NCI-H1417 treated with DMSO at 0.1 percent for 48 hours (cell line): ENCODE measurements around the gene TSPOAP1.

Source experiments
- DNase-seq: peaks from one replicate; lab custom pipeline; 2025; lab: John Stamatoyannopoulos, UW

The TSPOAP1 gene

DNA sequence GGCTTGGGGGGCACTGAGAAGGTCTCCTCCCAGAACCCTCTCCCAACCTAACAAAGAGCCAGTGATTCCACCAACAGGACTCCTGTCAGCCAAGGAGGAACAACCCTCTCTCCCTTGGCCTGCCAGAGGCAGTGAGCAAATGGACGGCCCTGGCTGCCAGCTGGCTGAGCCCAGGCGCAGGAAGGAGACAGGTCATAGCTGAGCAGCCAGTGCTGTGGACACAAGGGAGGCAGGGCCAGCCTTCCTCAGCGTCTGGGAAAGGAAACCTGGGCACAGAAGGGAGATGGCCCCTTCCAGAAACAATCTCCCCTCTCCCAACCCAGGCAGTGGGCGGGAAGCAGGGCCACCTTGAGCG, 50.0 kb downstream of the TSPOAP1 start:
- DNase-seq: no peak

DNA sequence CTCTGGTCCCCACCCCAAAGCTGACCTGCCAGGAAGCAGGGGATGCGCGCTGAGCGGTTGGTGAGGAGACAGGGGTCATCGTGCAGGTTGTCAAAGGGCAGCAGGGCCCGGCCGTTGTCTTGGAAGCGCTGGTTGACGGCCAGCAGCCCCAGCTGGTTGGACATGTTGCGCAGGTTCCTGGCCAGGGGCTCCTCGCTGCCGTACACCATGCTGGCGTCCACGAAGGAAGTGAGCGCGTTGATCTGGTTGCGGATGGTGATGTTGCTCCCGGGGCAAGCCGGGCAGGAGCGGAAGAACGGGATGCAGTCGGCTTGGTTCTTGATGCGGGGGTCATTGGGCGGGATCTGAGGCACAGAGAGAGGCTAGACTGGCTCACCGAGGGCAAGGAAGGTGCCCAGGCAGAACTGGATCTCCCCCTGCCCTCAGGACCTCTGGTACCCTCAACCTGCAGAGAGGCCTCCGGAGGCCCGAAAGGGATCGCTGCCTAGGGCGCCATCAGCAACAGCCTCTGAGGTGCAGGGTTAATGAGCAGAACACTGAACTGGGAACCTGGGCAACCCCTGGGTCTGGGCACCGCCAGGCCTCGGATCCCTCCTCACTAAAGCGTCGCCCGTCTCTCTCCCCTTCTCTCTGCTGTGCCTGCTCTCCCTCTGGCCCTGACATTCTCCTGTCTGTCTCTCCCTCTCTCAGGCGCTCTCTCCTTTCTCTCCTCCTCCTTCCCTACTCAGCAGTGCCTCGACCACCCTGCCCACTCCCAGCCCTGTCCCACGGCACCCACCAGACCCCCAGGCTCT, 50.6 kb downstream of the TSPOAP1 start:
- no peak for DNase-seq

- DNase-seq: no peak
These were observed 51.3 kb downstream of the TSPOAP1 start for GRCh38 chr17:58277107-58277801.

- DNase-seq: no peak
These were observed 52.2 kb downstream of the TSPOAP1 start for GRCh38 chr17:58276423-58276822.

DNA sequence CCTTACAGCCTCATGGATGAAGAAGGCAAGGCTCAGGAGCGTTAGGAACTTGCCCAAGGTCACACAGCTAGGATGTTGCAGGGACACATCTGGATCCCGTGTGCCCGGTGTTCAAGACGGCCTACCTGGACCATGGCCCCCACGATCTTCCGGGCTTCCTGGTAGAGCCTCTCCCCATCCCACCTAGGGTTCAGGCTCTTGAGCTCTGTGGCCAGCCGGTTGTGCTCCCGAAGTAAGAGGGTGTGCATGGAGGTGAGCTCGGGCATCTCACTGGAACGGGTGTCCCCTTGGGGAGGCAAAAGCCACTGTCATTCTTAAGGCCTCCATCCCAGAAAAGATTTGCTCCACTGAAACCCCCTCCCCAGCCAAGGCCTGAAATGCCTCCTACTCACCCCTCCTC, 53.2 kb downstream of the TSPOAP1 start:
- no peak for DNase-seq

GRCh38 chr17:58273453-58274104, 55.0 kb downstream of the TSPOAP1 start:
- DNase-seq: no peak

DNA sequence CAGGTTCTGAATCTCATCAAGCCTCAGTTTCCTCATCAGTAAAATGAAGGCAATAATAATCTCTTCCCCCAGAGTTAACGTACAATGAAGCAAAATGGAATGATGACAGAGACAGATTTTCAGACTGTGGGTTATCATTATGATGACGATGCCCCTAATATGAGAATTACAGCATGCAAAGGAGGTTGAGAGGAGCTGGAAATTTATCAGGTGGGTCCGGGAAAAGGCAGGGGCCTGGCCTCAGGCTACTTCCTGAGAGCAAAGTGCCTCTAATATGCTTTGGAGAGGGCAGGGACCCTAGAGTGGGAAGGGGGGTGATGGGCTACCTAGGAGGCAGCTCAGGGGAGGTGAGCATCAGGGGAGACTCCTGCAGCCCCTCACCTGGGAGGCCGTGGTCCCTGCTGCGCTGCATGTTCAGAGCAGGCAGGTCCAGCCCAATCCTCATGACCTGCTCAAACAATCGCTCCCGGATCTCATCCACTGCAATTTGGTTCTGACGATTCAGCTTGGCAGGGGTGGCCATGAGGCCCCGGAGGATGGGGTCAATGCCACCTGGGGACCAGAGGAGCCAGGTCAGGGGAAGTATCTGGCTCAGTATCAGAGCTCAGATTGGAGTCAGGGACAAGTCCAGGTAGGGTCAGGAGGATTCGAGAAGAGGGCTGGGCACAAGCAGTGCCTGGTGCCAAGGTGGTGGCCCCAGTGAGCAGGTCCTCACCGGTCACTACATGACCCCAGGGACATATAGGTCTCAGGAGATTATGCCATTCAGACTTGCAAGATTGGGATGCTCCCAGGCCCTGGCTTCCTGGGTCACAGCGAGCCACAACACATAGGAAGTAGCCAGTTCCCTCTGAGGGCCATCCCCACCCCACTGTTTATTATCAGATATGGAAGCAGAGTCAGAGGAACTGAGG, 56.0 kb downstream of the TSPOAP1 start:
- no peak for DNase-seq

DNA sequence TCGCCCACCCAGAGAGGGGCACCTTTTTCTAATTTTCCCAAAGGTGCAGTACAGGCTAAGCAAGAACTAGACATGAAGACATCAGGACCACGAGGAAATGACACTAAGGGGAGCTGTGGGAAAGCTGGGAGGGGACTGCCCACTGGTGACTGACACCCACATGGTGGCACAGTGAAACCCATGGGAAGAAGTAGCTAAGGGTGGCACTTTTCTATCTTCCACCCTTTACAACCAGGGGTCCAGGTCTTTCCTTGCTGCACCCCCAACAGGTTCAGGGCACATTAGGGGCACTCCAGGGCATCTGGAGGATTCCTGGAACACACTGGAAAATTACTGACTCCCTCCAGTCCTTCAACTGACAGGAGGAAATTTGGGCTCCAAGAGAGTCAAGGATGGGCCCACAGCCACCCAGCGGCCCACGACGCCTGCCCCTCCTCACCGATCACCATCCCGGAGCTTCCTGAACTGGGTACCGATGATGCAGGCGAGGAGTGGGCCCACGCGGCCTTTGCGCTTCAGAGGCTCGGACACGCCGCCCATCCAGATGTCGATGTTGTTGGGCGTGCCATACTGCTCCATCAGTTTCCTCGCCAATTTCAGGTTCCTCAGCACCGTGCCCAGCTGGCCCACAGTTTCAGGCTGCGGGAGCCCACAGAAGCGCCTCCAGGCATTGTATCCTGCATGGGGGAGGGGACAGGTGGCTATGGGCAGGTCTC, 57.2 kb downstream of the TSPOAP1 start:
- DNase-seq: no peak

DNA sequence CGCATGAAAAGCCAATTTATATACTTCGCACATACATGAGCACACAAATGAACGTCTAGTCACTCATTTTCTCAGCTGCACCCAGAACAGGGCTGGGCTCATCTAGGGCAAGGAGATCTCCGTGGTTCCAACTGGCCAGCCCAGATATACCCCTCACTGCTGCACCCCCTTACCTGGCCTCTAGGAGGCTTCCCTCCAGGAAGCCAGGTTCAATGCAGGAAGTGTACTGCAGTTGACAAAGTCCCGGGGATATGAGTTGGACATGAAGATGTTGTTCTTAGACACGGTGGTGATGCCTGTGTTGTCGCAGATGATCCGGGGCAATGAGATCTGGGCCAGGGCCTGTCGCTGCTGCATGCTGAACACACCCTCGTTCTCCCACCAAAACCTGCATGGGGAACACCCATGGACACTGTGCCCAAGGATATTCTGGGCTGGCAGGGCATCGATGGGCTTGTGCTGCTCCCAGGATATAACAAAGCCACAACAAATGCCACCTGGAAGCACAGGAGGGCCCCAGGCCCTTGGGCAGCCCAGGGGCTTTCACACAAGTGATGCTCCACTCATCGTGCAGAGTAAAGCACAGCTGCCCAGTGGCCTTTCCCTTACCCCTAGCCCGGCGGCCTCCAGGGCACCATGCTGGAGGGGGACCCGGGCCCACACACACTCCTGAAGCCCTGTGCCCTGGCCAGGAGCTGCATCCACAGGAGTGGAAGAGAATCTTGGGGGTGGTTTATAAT, 57.9 kb downstream of the TSPOAP1 start:
- no peak for DNase-seq

GRCh38 chr17:58269557-58270291, 58.9 kb downstream of the TSPOAP1 start:
- DNase-seq: no peak

DNA sequence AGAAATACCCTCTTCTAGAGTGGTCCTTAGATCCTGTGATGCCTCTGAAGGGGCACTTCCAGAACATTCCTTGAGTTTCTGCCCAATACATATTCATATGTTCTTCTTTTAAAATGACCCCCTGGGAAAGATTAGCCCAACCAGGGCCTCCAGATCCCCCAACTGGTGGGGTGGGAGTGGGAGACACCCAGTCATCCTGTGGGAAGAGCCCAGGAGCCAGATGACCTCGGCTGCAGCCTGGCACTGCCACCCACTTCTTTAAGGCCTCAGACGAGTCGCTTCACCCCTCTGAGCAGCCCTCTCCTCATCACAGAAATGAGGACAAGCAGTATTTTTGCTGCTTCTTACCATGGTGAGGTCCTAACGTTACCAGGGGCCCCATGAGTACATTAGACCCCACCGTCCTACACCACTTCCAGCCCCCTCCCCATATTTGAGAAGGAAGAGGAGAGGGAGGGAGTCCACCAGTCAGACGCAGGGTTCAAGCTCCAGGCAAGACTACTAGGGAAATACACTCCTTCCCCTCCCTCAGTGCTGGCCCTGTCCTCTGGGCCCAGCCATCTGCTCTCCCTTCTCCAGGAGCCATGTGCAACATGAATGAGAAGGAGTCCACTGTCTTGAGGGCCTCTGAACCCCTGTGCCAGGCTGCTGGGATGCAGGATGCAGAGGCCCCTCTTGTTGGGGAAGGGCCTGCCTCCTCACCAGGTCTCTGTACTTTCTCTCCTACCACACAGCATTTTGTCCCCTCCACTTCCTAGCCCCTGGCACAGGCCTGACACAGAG, 59.6 kb downstream of the TSPOAP1 start:
- DNase-seq: no peak

- no peak for DNase-seq
These were observed 60.3 kb downstream of the TSPOAP1 start for GRCh38 chr17:58268326-58268725.

GRCh38 chr17:58267347-58268324, 61.0 kb downstream of the TSPOAP1 start:
- DNase-seq: no peak

DNA sequence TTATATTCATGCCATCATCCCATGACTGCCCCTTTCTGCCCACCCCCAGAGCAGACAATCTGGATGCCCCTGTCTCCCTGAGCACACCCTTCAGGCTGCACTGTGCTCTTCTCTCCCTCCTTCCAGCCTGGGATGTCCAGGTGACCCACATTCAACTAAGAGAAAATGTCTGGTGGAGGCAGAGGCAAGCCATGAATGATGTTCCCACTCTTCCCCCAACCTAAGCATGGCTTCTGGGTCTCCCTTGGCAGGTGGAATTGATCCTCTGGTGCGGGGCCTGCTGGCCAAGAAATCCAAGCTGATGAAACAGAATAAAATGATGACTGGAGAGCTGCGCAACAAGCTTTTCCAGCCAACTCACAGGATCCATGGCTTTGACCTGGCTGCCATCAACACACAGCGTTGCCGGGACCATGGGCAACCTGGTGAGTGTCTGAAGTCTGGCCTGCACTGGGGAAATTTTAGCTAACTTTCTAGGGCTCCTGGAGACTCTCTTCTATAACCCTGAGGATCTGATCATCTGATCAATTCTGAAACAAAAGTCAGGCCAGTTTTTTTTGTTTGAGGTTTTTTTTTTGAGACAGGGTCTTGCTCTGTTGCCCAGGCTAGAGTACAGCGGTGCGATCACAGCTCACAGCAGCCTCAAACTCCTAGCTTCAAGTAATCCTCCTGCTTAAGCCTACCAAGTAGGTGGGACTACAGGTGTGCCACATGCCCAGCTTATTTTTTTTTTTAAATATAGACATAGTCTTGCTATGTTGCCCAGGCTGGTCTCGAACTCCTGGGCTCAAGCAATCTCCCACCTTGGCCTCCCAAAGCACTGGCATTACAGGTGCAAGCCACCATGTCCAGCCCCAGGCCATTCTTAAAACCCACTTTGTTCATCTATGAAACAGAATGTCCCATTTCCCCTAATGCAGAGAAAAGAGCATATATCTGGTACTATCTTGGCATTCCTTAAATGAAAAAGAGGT, 62.4 kb downstream of the TSPOAP1 start:
- DNase-seq: no peak

DNA sequence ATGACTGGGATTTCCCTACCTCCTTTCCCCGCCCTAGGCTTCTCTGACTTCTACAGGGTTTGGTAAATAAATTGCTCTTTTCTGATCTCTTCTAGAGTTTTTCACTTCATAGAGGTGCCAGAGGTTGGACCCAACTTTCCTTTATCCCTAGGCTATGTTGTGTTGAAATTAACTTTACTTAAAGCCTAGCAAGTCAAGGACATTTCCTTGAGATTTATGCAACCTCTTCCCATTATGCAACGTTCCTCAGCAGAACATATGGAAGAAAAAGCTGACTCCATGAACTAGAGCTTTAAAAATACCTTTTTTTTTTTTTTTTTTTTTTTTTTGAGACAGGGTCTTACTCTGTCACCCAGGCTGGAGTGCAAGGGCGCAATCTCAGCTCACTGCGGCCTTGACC, 63.3 kb downstream of the TSPOAP1 start:
- DNase-seq: no peak

DNA sequence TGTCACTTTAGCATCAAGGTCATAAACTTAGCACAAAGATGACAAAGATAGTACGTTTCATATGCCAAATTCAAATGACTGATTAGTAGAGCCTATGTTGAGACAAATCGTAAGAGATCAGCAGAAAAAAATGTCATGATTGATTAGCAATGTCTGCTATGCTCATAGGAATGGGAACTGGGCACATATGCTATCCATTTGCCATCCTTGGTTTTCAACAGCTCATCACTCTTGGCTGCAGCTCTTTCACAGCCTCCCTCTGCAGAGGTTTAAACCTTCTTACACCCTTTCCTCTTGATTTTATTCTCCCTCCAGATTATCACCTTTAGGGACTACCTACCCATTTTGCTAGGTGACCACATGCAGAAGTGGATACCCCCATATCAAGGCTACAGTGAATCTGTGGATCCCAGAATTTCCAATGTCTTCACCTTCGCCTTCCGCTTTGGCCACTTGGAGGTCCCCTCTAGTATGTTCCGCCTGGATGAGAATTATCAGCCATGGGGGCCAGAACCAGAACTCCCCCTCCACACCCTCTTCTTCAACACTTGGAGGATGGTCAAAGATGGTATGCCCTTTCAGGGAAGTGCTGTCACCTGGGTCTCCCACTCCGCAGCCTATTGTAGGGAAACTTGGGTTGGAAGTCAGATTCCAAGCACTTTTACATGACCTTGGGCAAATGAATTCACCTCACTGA, 64.0 kb downstream of the TSPOAP1 start:
- DNase-seq: no peak
